Ishikawa (cell line): ENCODE measurements around the gene GNG12.

Source experiments
- CEBPB ChIP-seq: IDR thresholded peaks from 2 replicates; pipeline ENCODE4 v1.6.1; 2012
- CREB1 ChIP-seq: IDR thresholded peaks from 2 replicates; pipeline ENCODE4 v1.6.1; 2012; ENCODE audit warnings: low read depth
- EGR1 ChIP-seq: IDR thresholded peaks from 2 replicates; pipeline ENCODE4 v1.6.1; 2012
- EP300 ChIP-seq: IDR thresholded peaks from 2 replicates; pipeline ENCODE4 v1.6.1; 2012; ENCODE audit warnings: borderline replicate concordance
- FOXM1 ChIP-seq: IDR thresholded peaks from 2 replicates; pipeline ENCODE4 v1.6.1; 2012; ENCODE audit warnings: low read depth, borderline replicate concordance
- MAX ChIP-seq: IDR thresholded peaks from 2 replicates; pipeline ENCODE4 v1.6.1; 2012
- NFIC ChIP-seq: IDR thresholded peaks from 2 replicates; pipeline ENCODE4 v1.6.1; 2012
- RAD21 ChIP-seq: IDR thresholded peaks from 2 replicates; pipeline ENCODE4 v1.6.1; 2012; ENCODE audit warnings: low read depth
- REST ChIP-seq: IDR thresholded peaks from 2 replicates; pipeline ENCODE4 v1.6.1; 2012; ENCODE audit warnings: low read depth, mild to moderate bottlenecking
- TAF1 ChIP-seq: IDR thresholded peaks from 2 replicates; pipeline ENCODE4 v1.6.1; 2012; ENCODE audit warnings: low read depth, mild to moderate bottlenecking
- TCF12 ChIP-seq: IDR thresholded peaks from 2 replicates; pipeline ENCODE4 v1.6.1; 2012; ENCODE audit warnings: low read depth
- TEAD4 ChIP-seq: IDR thresholded peaks from 2 replicates; pipeline ENCODE4 v1.6.1; 2012
- YY1 ChIP-seq: IDR thresholded peaks from 2 replicates; pipeline ENCODE4 v1.6.1; 2012; ENCODE audit warnings: low read depth

DNA sequence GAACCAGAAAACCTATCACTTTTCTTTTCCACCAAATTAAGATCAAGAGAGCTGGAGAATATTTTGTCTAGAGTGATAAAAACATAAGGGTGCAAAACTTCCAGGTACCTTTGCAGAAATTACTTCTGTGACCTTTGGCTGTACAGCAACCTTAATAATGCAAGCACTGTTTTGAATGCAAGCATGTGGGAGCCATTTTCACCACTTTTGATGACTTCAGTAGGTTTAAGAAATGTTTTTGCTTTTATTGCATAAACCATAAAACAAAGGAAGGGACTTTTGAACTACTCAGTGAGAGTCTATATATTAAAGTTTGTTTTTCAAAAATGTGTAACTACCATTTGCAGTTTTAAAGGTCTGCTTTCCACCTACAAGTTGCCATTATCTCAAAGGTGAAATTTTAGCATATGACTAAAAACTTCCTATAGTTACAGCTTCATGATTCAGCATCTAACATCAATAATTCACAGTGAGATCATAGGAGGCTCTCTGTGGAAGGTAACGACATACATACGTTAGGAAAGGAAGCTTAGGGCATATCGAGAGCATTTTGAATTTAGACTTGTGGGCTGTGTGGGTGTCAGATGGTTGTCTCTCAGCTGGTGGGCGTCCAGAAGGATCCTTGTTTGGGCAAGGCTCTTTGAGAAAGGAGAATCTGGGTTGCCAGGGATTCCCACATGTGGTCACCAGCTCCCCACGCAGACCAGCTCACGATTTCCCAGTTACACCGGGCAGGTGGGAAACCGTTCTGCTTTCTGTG lies 149.3 kb downstream of the GNG12 start:
- TF ChIP-seq REST: no peak
- no peak for TF ChIP-seq TAF1
- TF ChIP-seq EGR1: no peak
- no peak for TF ChIP-seq FOXM1
- no peak for TF ChIP-seq RAD21
- TF ChIP-seq CEBPB: no peak
- TF ChIP-seq NFIC: no peak
- no peak for TF ChIP-seq MAX
- TF ChIP-seq CREB1: no peak
- TF ChIP-seq TCF12: no peak
- TF ChIP-seq TEAD4: no peak
- TF ChIP-seq EP300: no peak
- TF ChIP-seq YY1: no peak
